Measurements from ENCODE around the gene STAT5A. TPM values are rescaled to one million over a fixed set of nuclear protein-coding genes. Genes with fewer than 3 reads are reported as not detected.

STAT5A gene
- total RNA-seq, 2 experiments from 2014 or later: 88.4 to 96.7 TPM

- POLR2A ChIA-PET: interaction anchor here (0.5 to 13.0 kb wide), 9 partner anchors 8 to 1097 kb away, joined by 3 to 245 read pairs (median 6); partner anchors contain the start of genes STAT5A and TUBG1
- peak overlapping the region; percentile 83 for H3K27ac Mint-ChIP-seq
- no peaks in the 10 kb centered on the region for H3K27me3 Mint-ChIP-seq
- H3K9me3 Mint-ChIP-seq: no peaks in the 10 kb centered on the region
- no peak for DNase-seq
- H3K36me3 Mint-ChIP-seq (ENCODE audit: low read depth): peaks cover 32% of the 10 kb centered on the region
- peaks cover 71% of the 10 kb centered on the region for H3K4me1 Mint-ChIP-seq
- peak overlapping the region; percentile 3 for H3K4me3 Mint-ChIP-seq
- CTCF ChIA-PET: interaction anchor here (0.5 to 2.2 kb wide), 4 partner anchors 18 to 136 kb away, joined by 3 to 15 read pairs (median 6); partner anchors contain the start of gene STAT5A
These were observed 17.7 kb upstream of the STAT5A start for GRCh38 chr17:42270596-42270995.

GRCh38 chr17:42271006-42271778 lies 17.1 kb upstream of the STAT5A start:
- Mint-ChIP-seq H3K9me3 (no peaks in the 10 kb centered on the region), H3K27ac (peak overlapping the region; percentile 83), H3K4me1 (peaks cover 71% of the 10 kb centered on the region), H3K4me3 (peak overlapping the region; percentile 75), H3K27me3 (no peaks in the 10 kb centered on the region), H3K36me3 (ENCODE audit: low read depth) (peaks cover 32% of the 10 kb centered on the region)
- CTCF ChIA-PET: interaction anchor here (1.8 kb wide), 1 partner anchor 49 kb away, joined by 8 read pairs; no protein-coding TSS in a partner anchor
- DNase-seq: no peak
- POLR2A ChIA-PET: interaction anchor here (1.1 to 13.0 kb wide), 6 partner anchors 8 to 49 kb away, joined by 3 to 245 read pairs (median 6); partner anchors contain the start of gene STAT5A

GRCh38 chr17:42271779-42272035 lies 16.6 kb upstream of the STAT5A start:
- Mint-ChIP-seq H3K9me3 (no peaks in the 10 kb centered on the region), H3K27ac (peak overlapping the region; percentile 83), H3K27me3 (no peaks in the 10 kb centered on the region), H3K4me1 (peaks cover 67% of the 10 kb centered on the region), H3K36me3 (ENCODE audit: low read depth) (peaks cover 28% of the 10 kb centered on the region), H3K4me3 (peak overlapping the region; percentile 75)
- ChIA-PET CTCF (interaction anchor here (1.8 kb wide), 1 partner anchor 49 kb away, joined by 8 read pairs; no protein-coding TSS in a partner anchor), POLR2A (interaction anchor here (1.4 to 13.0 kb wide), 3 partner anchors 15 to 49 kb away, joined by 6 to 245 read pairs (median 193); partner anchors contain the start of gene STAT5A)
- DNase-seq: no peak

GRCh38 chr17:42272162-42272907 lies 16.0 kb upstream of the STAT5A start:
- Mint-ChIP-seq H3K36me3 (ENCODE audit: low read depth) (peaks cover 26% of the 10 kb centered on the region), H3K27me3 (no peaks in the 10 kb centered on the region), H3K4me3 (peak overlapping the region; percentile 75), H3K9me3 (no peaks in the 10 kb centered on the region), H3K4me1 (peaks cover 67% of the 10 kb centered on the region), H3K27ac (peak overlapping the region; percentile 83)
- DNase-seq: no peak
- CTCF ChIA-PET: interaction anchor here (0.7 kb wide), 1 partner anchor 55 kb away, joined by 3 read pairs; no protein-coding TSS in a partner anchor
- POLR2A ChIA-PET: interaction anchor here (12.5 to 13.0 kb wide), 2 partner anchors 14 to 23 kb away, joined by 193 to 245 read pairs; partner anchors contain the start of gene STAT5A

GRCh38 chr17:42273474-42274252 lies 14.6 kb upstream of the STAT5A start:
- H3K4me3 Mint-ChIP-seq: peak overlapping the region; percentile 88
- ChIA-PET CTCF (interaction anchor here (0.7 to 3.8 kb wide), 4 partner anchors 25 to 57 kb away, joined by 3 to 18 read pairs (median 10); no protein-coding TSS in a partner anchor), POLR2A (interaction anchor here (0.7 to 13.0 kb wide), 8 partner anchors 12 to 263 kb away, joined by 3 to 245 read pairs (median 6); partner anchors contain the start of genes DHX58, DNAJC7, GHDC and NAGLU)
- no peaks in the 10 kb centered on the region for H3K27me3 Mint-ChIP-seq
- peaks cover 64% of the 10 kb centered on the region for H3K4me1 Mint-ChIP-seq
- DNase-seq: no peak
- H3K27ac Mint-ChIP-seq: peak overlapping the region; percentile 83
- H3K36me3 Mint-ChIP-seq (ENCODE audit: low read depth): peaks cover 27% of the 10 kb centered on the region
- H3K9me3 Mint-ChIP-seq: no peaks in the 10 kb centered on the region

GRCh38 chr17:42274253-42274542 lies 14.1 kb upstream of the STAT5A start:
- Mint-ChIP-seq H3K4me3 (peak overlapping the region; percentile 88), H3K27ac (peak overlapping the region; percentile 83), H3K4me1 (peaks cover 61% of the 10 kb centered on the region), H3K27me3 (no peaks in the 10 kb centered on the region), H3K9me3 (no peaks in the 10 kb centered on the region), H3K36me3 (ENCODE audit: low read depth) (peaks cover 26% of the 10 kb centered on the region)
- no peak for DNase-seq
- POLR2A ChIA-PET: interaction anchor here (1.0 to 13.0 kb wide), 10 partner anchors 8 to 307 kb away, joined by 3 to 245 read pairs (median 8); partner anchors contain the start of genes CNP, DHX58, DNAJC7 and GHDC
- CTCF ChIA-PET: interaction anchor here (0.6 to 3.8 kb wide), 3 partner anchors 25 to 51 kb away, joined by 3 to 18 read pairs (median 17); no protein-coding TSS in a partner anchor

GRCh38 chr17:42274812-42275526 lies 13.3 kb upstream of the STAT5A start:
- peak overlapping the region; percentile 83 for H3K27ac Mint-ChIP-seq
- POLR2A ChIA-PET: interaction anchor here (0.9 to 13.0 kb wide), 15 partner anchors 9 to 333 kb away, joined by 3 to 245 read pairs (median 4); partner anchors contain the start of genes CNP, DHX58, DNAJC7 and GHDC
- H3K27me3 Mint-ChIP-seq: no peaks in the 10 kb centered on the region
- no peaks in the 10 kb centered on the region for H3K9me3 Mint-ChIP-seq
- peaks cover 21% of the 10 kb centered on the region for H3K36me3 Mint-ChIP-seq (ENCODE audit: low read depth)
- H3K4me1 Mint-ChIP-seq: peaks cover 53% of the 10 kb centered on the region
- CTCF ChIA-PET: interaction anchor here (0.6 to 3.8 kb wide), 3 partner anchors 26 to 52 kb away, joined by 3 to 18 read pairs (median 17); no protein-coding TSS in a partner anchor
- H3K4me3 Mint-ChIP-seq: peak overlapping the region; percentile 88
- peak; percentile 15 for DNase-seq

- Mint-ChIP-seq H3K9me3 (no peaks in the 10 kb centered on the region), H3K4me1 (peaks cover 46% of the 10 kb centered on the region), H3K36me3 (ENCODE audit: low read depth) (peaks cover 18% of the 10 kb centered on the region), H3K27me3 (no peaks in the 10 kb centered on the region), H3K4me3 (peak overlapping the region; percentile 88), H3K27ac (peak overlapping the region; percentile 83)
- ChIA-PET POLR2A (interaction anchor here (0.9 to 13.0 kb wide), 15 partner anchors 10 to 332 kb away, joined by 3 to 245 read pairs (median 4); partner anchors contain the start of genes CNP, DNAJC7, GHDC and NAGLU), CTCF (interaction anchor here (0.7 to 3.8 kb wide), 3 partner anchors 27 to 109 kb away, joined by 6 to 18 read pairs (median 17); no protein-coding TSS in a partner anchor)
- peak; percentile 37 for DNase-seq
These were observed 12.6 kb upstream of the STAT5A start for GRCh38 chr17:42275527-42276358.

- Mint-ChIP-seq H3K4me3 (peak within 1 kb of the TSS; percentile 88), H3K9me3 (no peaks in the 10 kb centered on the region), H3K4me1 (peaks cover 41% of the 10 kb centered on the region), H3K36me3 (ENCODE audit: low read depth) (peaks cover 16% of the 10 kb centered on the region), H3K27me3 (no peaks in the 10 kb centered on the region), H3K27ac (peak within 1 kb of the TSS; percentile 83)
- ChIA-PET POLR2A (interaction anchor here (1.0 to 13.0 kb wide), 13 partner anchors 9 to 332 kb away, joined by 3 to 245 read pairs (median 4); partner anchors contain the start of genes CNP, STAT3 and STAT5A), CTCF (interaction anchor here (1.4 to 3.8 kb wide), 3 partner anchors 27 to 54 kb away, joined by 5 to 18 read pairs (median 17); no protein-coding TSS in a partner anchor)
- DNase-seq: peak; percentile 79
These were observed 12.0 kb upstream of the STAT5A start, which contains the start of gene STAT5B for GRCh38 chr17:42276359-42276608. Gene STAT5B, minus strand, starts transcription at chr17:42276391. Its CDS starts 44,264 bp downstream, at chr17:42232127.

GRCh38 chr17:42276609-42277341 lies 11.5 kb upstream of the STAT5A start:
- no peaks in the 10 kb centered on the region for H3K27me3 Mint-ChIP-seq
- peak overlapping the region; percentile 76 for H3K4me3 Mint-ChIP-seq
- H3K27ac Mint-ChIP-seq: peak overlapping the region; percentile 69
- peak; percentile 41 for DNase-seq
- no peaks in the 10 kb centered on the region for H3K9me3 Mint-ChIP-seq
- ChIA-PET POLR2A (interaction anchor here (0.8 to 13.0 kb wide), 12 partner anchors 9 to 310 kb away, joined by 3 to 245 read pairs (median 4); partner anchors contain the start of genes CNP, STAT3 and STAT5A), CTCF (interaction anchor here (0.9 to 3.8 kb wide), 5 partner anchors 11 to 96 kb away, joined by 3 to 18 read pairs (median 5); partner anchors contain the start of genes KCNH4 and STAT5A)
- peaks cover 16% of the 10 kb centered on the region for H3K36me3 Mint-ChIP-seq (ENCODE audit: low read depth)
- H3K4me1 Mint-ChIP-seq: peaks cover 36% of the 10 kb centered on the region
